Upper lobe of right lung (tissue), 1 donor: Measurements from ENCODE around the gene PEAK1. TPM values are rescaled to one million over a fixed set of nuclear protein-coding genes. Genes with fewer than 3 reads are reported as not detected.

Source experiments
- ATAC-seq: fragments of 200-7000 bp; cut with Tn5 transposase; one replicate; pipeline ENCODE4 v1.9.1; 2020; ENCODE audit warnings: mild to moderate bottlenecking, moderate library complexity
- DNase-seq: peaks from one replicate; pipeline ENCODE4 v3.0.0-alpha.2; 2020
- H3K27ac ChIP-seq: fragments of 200-600 bp; one replicate; pipeline ENCODE4 v1.8.0; 2022
- H3K27me3 ChIP-seq: fragments of 200-600 bp; one replicate; pipeline ENCODE4 v1.8.0; 2022; ENCODE audit warnings: mild to moderate bottlenecking
- H3K36me3 ChIP-seq: fragments of 200-600 bp; one replicate; pipeline ENCODE4 v1.8.0; 2022
- H3K4me1 ChIP-seq: fragments of 200-600 bp; one replicate; pipeline ENCODE4 v1.8.0; 2022
- H3K4me3 ChIP-seq: fragments of 200-600 bp; one replicate; pipeline ENCODE4 v1.8.0; 2022; ENCODE audit warnings: mild to moderate bottlenecking
- H3K9me3 ChIP-seq: fragments of 200-600 bp; one replicate; pipeline ENCODE4 v1.8.0; 2022
- CTCF ChIP-seq: fragments of 200-600 bp; IDR thresholded peaks from one replicate; pipeline ENCODE4 v1.8.0; 2022; ENCODE audit warnings: antibody characterized with exemption
- intact Hi-C: fragments of 100-400 bp; cut with DNase I; formaldehyde crosslinking; loops from one replicate; pipeline ENCODE4 v1.11.0; 2022
- total RNA-seq: library from RNA; stranded (reverse); fragmentation: NEBNext Ultra II Directional; extraction: Animal tissue kit (Norgen Biotek cat#: 25700); gene quantifications from one replicate; pipeline ENCODE4 v1.2.1, GENCODE V29; 2021
- donor health status: DM: no; HTN: yes; CAD: no; lungs with severe emphysema.

PEAK1 gene
- total RNA-seq, 1 donor from 2014 or later: 139 TPM

GRCh38 chr15:77342807-77343206 lies 77.1 kb downstream of the PEAK1 start:
- Histone ChIP-seq H3K4me1 (peaks cover 9% of the 10 kb centered on the region), H3K36me3 (no peaks in the 10 kb centered on the region), H3K4me3 (no peak overlapping the region), H3K27me3 (no peaks in the 10 kb centered on the region), H3K27ac (no peak overlapping the region), H3K9me3 (no peaks in the 10 kb centered on the region)
- intact Hi-C loops: no loop called here
- ATAC-seq (no peak), DNase-seq (no peak)
- TF ChIP-seq CTCF: no peak

GRCh38 chr15:77340245-77340644 lies 79.7 kb downstream of the PEAK1 start:
- Histone ChIP-seq H3K4me1 (peaks cover 5% of the 10 kb centered on the region), H3K27ac (no peak overlapping the region), H3K9me3 (no peaks in the 10 kb centered on the region), H3K4me3 (no peak overlapping the region), H3K36me3 (no peaks in the 10 kb centered on the region), H3K27me3 (no peaks in the 10 kb centered on the region)
- DNase-seq: no peak
- no peak for ATAC-seq
- intact Hi-C loops: no loop called here
- no peak for TF ChIP-seq CTCF

GRCh38 chr15:77336006-77336405 lies 83.9 kb downstream of the PEAK1 start:
- TF ChIP-seq CTCF: no peak
- Histone ChIP-seq H3K27ac (no peak overlapping the region), H3K9me3 (no peaks in the 10 kb centered on the region), H3K4me1 (peaks cover 5% of the 10 kb centered on the region), H3K4me3 (no peak overlapping the region), H3K36me3 (no peaks in the 10 kb centered on the region), H3K27me3 (no peaks in the 10 kb centered on the region)
- intact Hi-C loops: no loop called here
- DNase-seq (no peak), ATAC-seq (no peak)

GRCh38 chr15:77335298-77335697 lies 84.6 kb downstream of the PEAK1 start:
- H3K9me3 ChIP-seq: no peaks in the 10 kb centered on the region
- peaks cover 5% of the 10 kb centered on the region for H3K4me1 ChIP-seq
- intact Hi-C loops: no loop called here
- DNase-seq (no peak), ATAC-seq (no peak)
- no peaks in the 10 kb centered on the region for H3K27me3 ChIP-seq
- H3K4me3 ChIP-seq: no peak overlapping the region
- no peaks in the 10 kb centered on the region for H3K36me3 ChIP-seq
- no peak for TF ChIP-seq CTCF
- no peak overlapping the region for H3K27ac ChIP-seq

- ATAC-seq (no peak), DNase-seq (no peak)
- Histone ChIP-seq H3K27ac (no peak overlapping the region), H3K36me3 (no peaks in the 10 kb centered on the region), H3K27me3 (no peaks in the 10 kb centered on the region), H3K4me1 (peaks cover 5% of the 10 kb centered on the region), H3K4me3 (no peak overlapping the region), H3K9me3 (no peaks in the 10 kb centered on the region)
- intact Hi-C loops: no loop called here
- TF ChIP-seq CTCF: no peak
Measured at GRCh38 chr15:77333166-77333565, 86.7 kb downstream of the PEAK1 start.

- Histone ChIP-seq H3K27me3 (no peaks in the 10 kb centered on the region), H3K4me1 (no peaks in the 10 kb centered on the region), H3K36me3 (no peaks in the 10 kb centered on the region), H3K9me3 (no peaks in the 10 kb centered on the region), H3K4me3 (no peak overlapping the region), H3K27ac (no peak overlapping the region)
- no peak for TF ChIP-seq CTCF
- intact Hi-C loops: no loop called here
- DNase-seq (no peak), ATAC-seq (no peak)
Measured at GRCh38 chr15:77329202-77329601, 90.7 kb downstream of the PEAK1 start.
